Neural cell (in vitro differentiated cells): ENCODE measurements around the gene CAVIN1. TPM values are rescaled to one million over a fixed set of nuclear protein-coding genes. Genes with fewer than 3 reads are reported as not detected.

Source experiments
- H2AFZ ChIP-seq: fragments of 200-600, 300-800 bp; sonication (generic), shearing (Covaris generic); 2 replicates; pipeline ENCODE4 v1.6.0; 2014; ENCODE audit warnings: low read depth, mild to moderate bottlenecking, antibody characterized with exemption, low read length, moderate library complexity
- H3F3A ChIP-seq: fragments of 200-600 bp; shearing (Covaris generic); 2 replicates; pipeline ENCODE4 v1.6.1; 2016; ENCODE audit warnings: mild to moderate bottlenecking, moderate library complexity, mixed read lengths, antibody characterized with exemption, low read length; ENCODE audit not compliant: insufficient read depth, poor library complexity, severe bottlenecking
- H3K27ac ChIP-seq: fragments of 200-600, 300-800 bp; sonication (generic), shearing (Covaris generic); 2 replicates; pipeline ENCODE4 v1.5.1; 2014; ENCODE audit warnings: mild to moderate bottlenecking, low read length, moderate library complexity
- H3K27me3 ChIP-seq: fragments of 300-800, 200-600 bp; sonication (generic), shearing (Covaris generic); 2 replicates; pipeline ENCODE4 v1.6.0; 2014; ENCODE audit warnings: mild to moderate bottlenecking, low read depth, low read length, moderate library complexity; ENCODE audit not compliant: insufficient read depth
- H3K36me3 ChIP-seq: fragments of 300-800, 200-600 bp; sonication (generic), shearing (Covaris generic); 2 replicates; pipeline ENCODE4 v1.5.1; 2014; ENCODE audit warnings: mild to moderate bottlenecking, antibody characterized with exemption, low read length, moderate library complexity; ENCODE audit not compliant: insufficient read depth
- H3K4me2 ChIP-seq: fragments of 300-800, 200-600 bp; sonication (generic), shearing (Covaris generic); 2 replicates; pipeline ENCODE4 v1.6.0; 2014; ENCODE audit warnings: mild to moderate bottlenecking, low read length
- H3K4me3 ChIP-seq: fragments of 300-800, 200-600 bp; sonication (generic), shearing (Covaris generic); 2 replicates; pipeline ENCODE4 v1.5.1; 2014; ENCODE audit warnings: mild to moderate bottlenecking, low read length, moderate library complexity
- H3K79me2 ChIP-seq: fragments of 200-600 bp; shearing (Covaris generic); replicated peaks from 2 replicates; pipeline ENCODE4 v1.6.0; 2014; ENCODE audit warnings: mild to moderate bottlenecking, low read length, moderate library complexity; ENCODE audit not compliant: insufficient read depth
- H3K9ac ChIP-seq: fragments of 300-800, 200-600 bp; sonication (generic), shearing (Covaris generic); 2 replicates; pipeline ENCODE4 v1.6.1; 2016; ENCODE audit warnings: mild to moderate bottlenecking, low read length, mixed read lengths
- H3K9me2 ChIP-seq: fragments of 200-600 bp; shearing (Covaris generic); 2 replicates; pipeline ENCODE4 v1.6.1; 2016; ENCODE audit warnings: mild to moderate bottlenecking, low read length, mixed read lengths; ENCODE audit not compliant: insufficient read depth
- H3K9me3 ChIP-seq: fragments of 200-600, 300-800 bp; sonication (generic), shearing (Covaris generic); 2 replicates; pipeline ENCODE4 v1.6.1; 2016; ENCODE audit warnings: mild to moderate bottlenecking, mixed run types, low read length, moderate library complexity, mixed read lengths
- H4K20me1 ChIP-seq: fragments of 200-600 bp; shearing (Covaris generic); 2 replicates; pipeline ENCODE4 v1.6.1; 2016; ENCODE audit warnings: mild to moderate bottlenecking, mixed run types; ENCODE audit not compliant: insufficient read depth
- EP300 ChIP-seq: fragments of 450-650 bp; conservative IDR thresholded peaks from 2 replicates; pipeline ENCODE4 v1.6.1; 2014; ENCODE audit warnings: antibody characterized with exemption, mild to moderate bottlenecking, moderate library complexity; ENCODE audit not compliant: poor library complexity, severe bottlenecking
- EZH2 ChIP-seq: fragments of 200-600, 300-800 bp; shearing (Covaris generic), sonication (generic); IDR thresholded peaks from 2 replicates; pipeline ENCODE4 v1.6.1; 2014; ENCODE audit warnings: antibody characterized with exemption, low read length, borderline replicate concordance, mild to moderate bottlenecking; ENCODE audit not compliant: insufficient read depth, poor library complexity, severe bottlenecking
- MXI1 ChIP-seq: fragments of 450-650 bp; conservative IDR thresholded peaks from 2 replicates; pipeline ENCODE4 v1.6.1; 2014; ENCODE audit warnings: antibody characterized with exemption, mild to moderate bottlenecking; ENCODE audit not compliant: poor library complexity, severe bottlenecking
- POLR2AphosphoS5 ChIP-seq: IDR thresholded peaks from 2 replicates; pipeline ENCODE4 v1.6.1; 2012
- RAD21 ChIP-seq: fragments of 450-650 bp; conservative IDR thresholded peaks from 2 replicates; pipeline ENCODE4 v1.6.1; 2014; ENCODE audit warnings: antibody characterized with exemption, mild to moderate bottlenecking, moderate library complexity
- SMC3 ChIP-seq: fragments of 450-650 bp; conservative IDR thresholded peaks from 2 replicates; pipeline ENCODE4 v1.6.1; 2014; ENCODE audit warnings: antibody characterized with exemption, mild to moderate bottlenecking, moderate library complexity; ENCODE audit not compliant: poor library complexity
- TAF1 ChIP-seq: IDR thresholded peaks from 2 replicates; pipeline ENCODE4 v1.6.1; 2012; ENCODE audit warnings: low read depth
- polyA plus RNA-seq: library from polyadenylated mRNA; depleted of rRNA; stranded (reverse); fragments of >200 nt; gene quantifications from 2 replicates; pipeline ENCODE4 v1.2.3, GENCODE V29; 2014
- TF ChIP-seq, protein P1 (sequence below): IDR thresholded peaks from 2 replicates; pipeline ENCODE4 v1.6.1; 2012; ENCODE audit warnings: borderline replicate concordance
- TF ChIP-seq, protein P2 (sequence below): fragments of 450-650 bp; IDR thresholded peaks from 2 replicates; pipeline ENCODE4 v1.5.1; 2014; ENCODE audit warnings: antibody characterized with exemption, mild to moderate bottlenecking, moderate library complexity; ENCODE audit not compliant: poor library complexity, severe bottlenecking

The CAVIN1 gene
- polyA plus RNA-seq, 1 donor from 2014 or later: 0.07 TPM

DNA sequence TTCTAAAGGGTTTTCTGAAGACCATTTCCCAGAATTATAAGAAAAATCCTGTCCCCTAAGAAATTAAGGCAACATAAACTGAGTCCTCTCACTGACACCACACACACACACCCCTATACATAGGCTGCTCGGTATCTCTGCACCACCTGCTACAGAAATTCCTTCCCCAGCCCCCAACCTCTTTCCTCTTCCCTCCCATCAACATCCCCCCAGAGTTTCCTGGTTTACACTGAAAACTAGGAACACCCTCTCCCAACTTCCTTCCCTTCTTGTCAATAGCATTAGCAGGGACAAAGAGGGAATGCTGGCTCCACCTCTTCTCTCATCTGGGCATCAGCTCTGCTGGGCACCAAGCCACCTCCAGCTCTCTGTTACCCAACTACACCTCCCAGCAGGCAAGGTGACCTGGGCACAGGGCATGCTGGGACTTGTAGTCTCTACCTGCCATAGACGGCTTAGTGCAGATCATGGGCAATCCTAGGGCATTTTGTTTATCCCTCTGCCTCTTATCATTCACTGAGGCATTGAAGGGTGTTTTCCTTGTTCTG lies 15.7 kb downstream of the CAVIN1 start:
- H3K9ac ChIP-seq: no peak overlapping the region
- no peaks in the 10 kb centered on the region for H3K9me2 ChIP-seq
- H3F3A ChIP-seq: no peaks in the 10 kb centered on the region
- H2AFZ ChIP-seq: no peak overlapping the region
- no peaks in the 10 kb centered on the region for H4K20me1 ChIP-seq
- H3K79me2 ChIP-seq: no peaks in the 10 kb centered on the region
- no peak overlapping the region for H3K4me2 ChIP-seq
- TF ChIP-seq MXI1 (no peak), SMC3 (no peak), TAF1 (no peak), EP300 (no peak), POLR2AphosphoS5 (no peak), EZH2 (no peak)
- TF ChIP-seq, protein P1, sequence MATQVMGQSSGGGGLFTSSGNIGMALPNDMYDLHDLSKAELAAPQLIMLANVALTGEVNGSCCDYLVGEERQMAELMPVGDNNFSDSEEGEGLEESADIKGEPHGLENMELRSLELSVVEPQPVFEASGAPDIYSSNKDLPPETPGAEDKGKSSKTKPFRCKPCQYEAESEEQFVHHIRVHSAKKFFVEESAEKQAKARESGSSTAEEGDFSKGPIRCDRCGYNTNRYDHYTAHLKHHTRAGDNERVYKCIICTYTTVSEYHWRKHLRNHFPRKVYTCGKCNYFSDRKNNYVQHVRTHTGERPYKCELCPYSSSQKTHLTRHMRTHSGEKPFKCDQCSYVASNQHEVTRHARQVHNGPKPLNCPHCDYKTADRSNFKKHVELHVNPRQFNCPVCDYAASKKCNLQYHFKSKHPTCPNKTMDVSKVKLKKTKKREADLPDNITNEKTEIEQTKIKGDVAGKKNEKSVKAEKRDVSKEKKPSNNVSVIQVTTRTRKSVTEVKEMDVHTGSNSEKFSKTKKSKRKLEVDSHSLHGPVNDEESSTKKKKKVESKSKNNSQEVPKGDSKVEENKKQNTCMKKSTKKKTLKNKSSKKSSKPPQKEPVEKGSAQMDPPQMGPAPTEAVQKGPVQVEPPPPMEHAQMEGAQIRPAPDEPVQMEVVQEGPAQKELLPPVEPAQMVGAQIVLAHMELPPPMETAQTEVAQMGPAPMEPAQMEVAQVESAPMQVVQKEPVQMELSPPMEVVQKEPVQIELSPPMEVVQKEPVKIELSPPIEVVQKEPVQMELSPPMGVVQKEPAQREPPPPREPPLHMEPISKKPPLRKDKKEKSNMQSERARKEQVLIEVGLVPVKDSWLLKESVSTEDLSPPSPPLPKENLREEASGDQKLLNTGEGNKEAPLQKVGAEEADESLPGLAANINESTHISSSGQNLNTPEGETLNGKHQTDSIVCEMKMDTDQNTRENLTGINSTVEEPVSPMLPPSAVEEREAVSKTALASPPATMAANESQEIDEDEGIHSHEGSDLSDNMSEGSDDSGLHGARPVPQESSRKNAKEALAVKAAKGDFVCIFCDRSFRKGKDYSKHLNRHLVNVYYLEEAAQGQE: no peak
- H3K27me3 ChIP-seq: no peaks in the 10 kb centered on the region
- H3K36me3 ChIP-seq: no peaks in the 10 kb centered on the region
- H3K27ac ChIP-seq: no peak overlapping the region
- no peak overlapping the region for H3K4me3 ChIP-seq
- no peaks in the 10 kb centered on the region for H3K9me3 ChIP-seq

DNA sequence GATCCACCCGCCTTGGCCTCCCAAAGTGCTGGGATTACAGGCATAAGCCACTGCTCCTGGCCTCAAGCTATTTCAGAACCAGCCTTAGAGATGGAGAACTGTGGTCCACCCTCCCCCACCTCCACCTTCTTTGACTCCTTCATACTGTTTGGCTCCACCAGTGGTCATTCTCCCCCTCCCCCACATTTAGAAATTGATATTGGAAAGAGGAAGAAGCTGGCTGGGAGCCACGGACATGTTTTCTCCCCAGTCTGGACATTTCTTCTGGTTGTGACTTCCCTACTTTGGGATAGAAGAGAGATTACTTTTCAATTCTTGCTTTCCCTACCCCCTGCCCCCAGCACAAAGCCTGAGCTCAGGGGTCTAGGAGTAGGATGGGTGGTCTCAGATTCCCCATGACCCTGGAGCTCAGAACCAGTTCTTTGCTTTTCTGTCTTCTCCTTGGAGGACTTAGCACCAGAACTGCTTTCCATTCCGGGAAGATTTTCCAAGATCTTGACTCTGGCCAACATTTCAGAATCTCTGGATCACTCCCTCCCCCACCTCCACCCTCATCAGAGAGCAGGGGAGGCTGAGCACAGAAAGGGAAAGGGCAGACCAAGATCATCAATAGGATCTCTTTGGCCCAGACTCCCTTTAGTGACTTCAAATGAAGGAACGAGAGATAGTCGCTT lies 16.3 kb downstream of the CAVIN1 start:
- Histone ChIP-seq H2AFZ (no peak overlapping the region), H3K79me2 (no peaks in the 10 kb centered on the region), H3K4me3 (no peak overlapping the region), H3K9me2 (no peaks in the 10 kb centered on the region), H4K20me1 (no peaks in the 10 kb centered on the region), H3K27ac (no peak overlapping the region), H3K36me3 (no peaks in the 10 kb centered on the region), H3K9me3 (no peaks in the 10 kb centered on the region), H3K9ac (no peak overlapping the region), H3K27me3 (no peaks in the 10 kb centered on the region), H3F3A (no peaks in the 10 kb centered on the region), H3K4me2 (no peak overlapping the region)
- no peak for TF ChIP-seq EP300
- TF ChIP-seq POLR2AphosphoS5: no peak
- TF ChIP-seq, protein P2, sequence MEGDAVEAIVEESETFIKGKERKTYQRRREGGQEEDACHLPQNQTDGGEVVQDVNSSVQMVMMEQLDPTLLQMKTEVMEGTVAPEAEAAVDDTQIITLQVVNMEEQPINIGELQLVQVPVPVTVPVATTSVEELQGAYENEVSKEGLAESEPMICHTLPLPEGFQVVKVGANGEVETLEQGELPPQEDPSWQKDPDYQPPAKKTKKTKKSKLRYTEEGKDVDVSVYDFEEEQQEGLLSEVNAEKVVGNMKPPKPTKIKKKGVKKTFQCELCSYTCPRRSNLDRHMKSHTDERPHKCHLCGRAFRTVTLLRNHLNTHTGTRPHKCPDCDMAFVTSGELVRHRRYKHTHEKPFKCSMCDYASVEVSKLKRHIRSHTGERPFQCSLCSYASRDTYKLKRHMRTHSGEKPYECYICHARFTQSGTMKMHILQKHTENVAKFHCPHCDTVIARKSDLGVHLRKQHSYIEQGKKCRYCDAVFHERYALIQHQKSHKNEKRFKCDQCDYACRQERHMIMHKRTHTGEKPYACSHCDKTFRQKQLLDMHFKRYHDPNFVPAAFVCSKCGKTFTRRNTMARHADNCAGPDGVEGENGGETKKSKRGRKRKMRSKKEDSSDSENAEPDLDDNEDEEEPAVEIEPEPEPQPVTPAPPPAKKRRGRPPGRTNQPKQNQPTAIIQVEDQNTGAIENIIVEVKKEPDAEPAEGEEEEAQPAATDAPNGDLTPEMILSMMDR: no peak
- TF ChIP-seq EZH2: no peak
- no peak for TF ChIP-seq RAD21
- no peak for TF ChIP-seq SMC3
- TF ChIP-seq MXI1: no peak
- TF ChIP-seq, protein P1: no peak
- TF ChIP-seq TAF1: no peak
